C4-2B (cell line): Measurements from ENCODE around the gene ZNF90.
"Not testable (repeated sequence)": the region's sequence is repeated elsewhere in the genome, so short reads cannot be mapped to it uniquely, and the experiment has no call there.

Experiments used
- H3K27ac ChIP-seq: fragments of 450-650 bp; 2 replicates; pipeline ENCODE4 v1.5.1; 2017
- ZFX ChIP-seq: fragments of 450-650 bp; IDR thresholded peaks from 2 replicates; pipeline ENCODE4 v1.6.1; 2017
- TF ChIP-seq, protein P1 (sequence below): fragments of 450-650 bp; conservative IDR thresholded peaks from 2 replicates; pipeline ENCODE4 v1.5.1; 2017; ENCODE audit warnings: mild to moderate bottlenecking

ZNF90 gene

DNA sequence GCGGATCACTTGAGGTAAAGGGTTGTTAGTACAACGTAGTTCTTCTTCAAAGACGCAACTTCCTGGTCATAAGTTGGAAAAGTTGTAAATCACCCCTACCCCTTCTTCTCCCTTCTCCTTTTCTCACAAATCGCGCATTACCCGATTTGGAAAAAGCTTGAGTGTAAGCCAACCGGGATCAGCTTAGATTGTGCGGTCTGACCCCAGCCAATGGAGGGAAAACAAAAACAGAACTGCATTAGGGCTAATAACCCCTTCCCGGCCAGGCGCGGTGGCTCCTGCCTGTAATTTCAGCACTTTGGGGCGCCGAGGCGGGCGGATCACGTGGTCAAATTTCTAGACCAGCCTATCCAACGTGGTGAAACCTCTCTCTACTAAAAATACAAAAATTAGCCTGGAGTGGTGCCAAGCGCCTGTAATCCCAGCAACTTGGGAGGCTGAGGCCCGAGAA lies 806 bp downstream of the ZNF90 start:
- H3K27ac ChIP-seq: no peak overlapping the region
- TF ChIP-seq ZFX: no peak
- TF ChIP-seq, protein P1, sequence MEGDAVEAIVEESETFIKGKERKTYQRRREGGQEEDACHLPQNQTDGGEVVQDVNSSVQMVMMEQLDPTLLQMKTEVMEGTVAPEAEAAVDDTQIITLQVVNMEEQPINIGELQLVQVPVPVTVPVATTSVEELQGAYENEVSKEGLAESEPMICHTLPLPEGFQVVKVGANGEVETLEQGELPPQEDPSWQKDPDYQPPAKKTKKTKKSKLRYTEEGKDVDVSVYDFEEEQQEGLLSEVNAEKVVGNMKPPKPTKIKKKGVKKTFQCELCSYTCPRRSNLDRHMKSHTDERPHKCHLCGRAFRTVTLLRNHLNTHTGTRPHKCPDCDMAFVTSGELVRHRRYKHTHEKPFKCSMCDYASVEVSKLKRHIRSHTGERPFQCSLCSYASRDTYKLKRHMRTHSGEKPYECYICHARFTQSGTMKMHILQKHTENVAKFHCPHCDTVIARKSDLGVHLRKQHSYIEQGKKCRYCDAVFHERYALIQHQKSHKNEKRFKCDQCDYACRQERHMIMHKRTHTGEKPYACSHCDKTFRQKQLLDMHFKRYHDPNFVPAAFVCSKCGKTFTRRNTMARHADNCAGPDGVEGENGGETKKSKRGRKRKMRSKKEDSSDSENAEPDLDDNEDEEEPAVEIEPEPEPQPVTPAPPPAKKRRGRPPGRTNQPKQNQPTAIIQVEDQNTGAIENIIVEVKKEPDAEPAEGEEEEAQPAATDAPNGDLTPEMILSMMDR: no peak

DNA sequence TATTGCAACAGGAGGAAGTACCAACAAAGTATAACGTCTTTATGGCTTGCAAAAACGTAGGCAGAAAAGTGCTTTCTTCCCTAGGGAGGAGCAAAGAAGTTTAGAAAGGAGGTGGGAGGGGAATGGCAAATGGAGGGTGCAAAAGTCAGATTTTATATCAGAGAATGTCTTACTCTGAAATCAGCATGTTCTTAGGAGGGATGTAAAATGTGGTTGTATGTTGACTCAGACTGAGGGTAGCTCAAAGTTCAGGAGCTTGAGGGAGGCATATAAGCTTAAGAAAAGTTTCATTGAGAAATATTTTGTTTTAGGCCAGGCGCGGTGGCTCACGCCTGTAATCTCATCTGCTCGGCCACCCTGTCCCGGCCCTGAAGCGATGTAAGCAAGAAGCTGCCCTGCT lies 1.7 kb downstream of the ZNF90 start:
- TF ChIP-seq, protein P1: no peak
- TF ChIP-seq ZFX: no peak
- no peak overlapping the region for H3K27ac ChIP-seq

DNA sequence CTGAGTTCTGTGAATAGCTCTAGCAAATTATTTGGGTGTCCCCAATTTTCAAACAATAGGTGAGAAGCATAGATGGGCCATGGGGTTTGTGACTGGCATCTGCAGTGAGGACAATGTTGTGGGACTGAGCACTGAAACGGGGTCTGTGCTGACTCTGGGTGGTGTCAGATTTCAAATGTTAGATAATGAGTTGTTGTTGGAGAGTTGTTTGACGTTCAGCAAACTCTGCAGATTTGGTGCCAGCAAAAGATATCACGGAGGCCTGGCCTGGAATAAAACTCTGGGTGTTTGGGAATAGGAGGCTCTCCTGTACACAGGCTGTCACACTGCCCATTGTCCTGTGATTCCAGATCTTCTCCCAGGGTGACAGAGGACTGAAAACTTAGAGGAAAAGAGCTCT lies 2.9 kb downstream of the ZNF90 start:
- H3K27ac ChIP-seq: no peak overlapping the region
- TF ChIP-seq, protein P1: no peak
- TF ChIP-seq ZFX: no peak

DNA sequence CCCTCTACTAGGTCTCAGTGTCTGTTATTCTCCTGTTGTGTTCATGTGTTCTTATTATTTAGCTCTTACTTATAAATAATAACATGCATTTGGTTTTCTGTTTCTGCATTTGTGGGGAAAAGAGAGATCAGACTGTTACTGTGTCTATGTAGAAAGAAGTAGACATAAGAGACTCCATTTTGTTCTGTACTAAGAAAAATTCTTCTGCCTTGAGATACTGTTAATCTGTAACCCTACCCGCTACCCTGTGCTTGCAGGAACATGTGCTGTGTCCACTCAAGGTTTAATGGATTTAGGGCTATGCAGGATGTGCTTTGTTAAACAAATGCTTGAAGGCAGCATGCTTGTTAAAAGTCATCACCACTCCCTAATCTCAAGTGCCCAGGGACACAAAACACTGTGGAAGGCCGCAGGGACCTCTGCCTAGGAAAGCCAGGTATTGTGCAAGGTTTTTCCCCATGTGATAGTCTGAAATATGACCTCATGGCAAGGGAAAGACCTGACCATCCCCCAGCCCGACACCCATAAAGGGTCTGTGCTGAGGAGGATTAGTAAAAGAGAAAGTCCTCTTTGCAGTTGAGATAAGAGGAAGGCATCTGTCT lies 4.5 kb downstream of the ZNF90 start:
- not testable (repeated sequence) for H3K27ac ChIP-seq

DNA sequence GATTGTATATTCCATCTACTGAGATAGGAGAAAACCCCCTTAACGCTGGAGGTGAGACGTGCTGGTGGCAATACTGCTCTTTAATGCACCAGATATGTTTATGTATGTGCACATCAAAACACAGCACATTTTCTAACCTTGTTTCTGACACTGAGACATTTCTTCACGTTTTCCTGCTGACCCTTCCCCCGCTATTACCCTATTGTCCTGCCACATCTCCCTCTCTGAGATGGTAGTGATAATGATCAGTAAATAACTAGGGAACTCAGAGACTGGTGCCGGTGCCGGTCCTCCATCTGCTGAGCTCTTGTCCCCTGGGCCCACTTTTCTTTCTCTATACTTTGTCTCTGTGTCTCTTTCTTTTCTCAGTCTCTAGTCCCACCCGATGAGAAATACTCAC lies 5.1 kb downstream of the ZNF90 start:
- peak overlapping the region; percentile 21; the same call in 1 of the 2 replicates for H3K27ac ChIP-seq

DNA sequence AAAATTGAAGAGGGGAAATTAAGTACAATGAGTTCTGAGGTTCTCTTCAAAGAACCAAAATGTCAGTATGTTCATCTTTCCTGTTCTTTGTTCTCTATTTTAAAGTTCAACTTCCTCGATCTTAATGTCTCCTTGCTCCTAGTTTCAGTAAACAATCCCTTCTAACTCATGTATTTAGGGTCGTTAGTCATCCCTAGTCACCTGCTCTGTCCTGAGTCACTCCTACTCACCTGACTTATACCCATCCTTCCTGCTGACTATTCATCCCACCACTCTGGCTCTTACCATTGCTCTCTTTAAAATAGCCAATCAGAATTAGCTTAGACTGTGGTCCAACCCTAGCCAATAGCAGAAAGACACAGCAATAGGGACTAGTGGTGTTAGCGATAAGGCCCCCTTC lies 24.3 kb downstream of the ZNF90 start:
- H3K27ac ChIP-seq: no peak overlapping the region
- TF ChIP-seq ZFX: no peak
- TF ChIP-seq, protein P1: no peak

DNA sequence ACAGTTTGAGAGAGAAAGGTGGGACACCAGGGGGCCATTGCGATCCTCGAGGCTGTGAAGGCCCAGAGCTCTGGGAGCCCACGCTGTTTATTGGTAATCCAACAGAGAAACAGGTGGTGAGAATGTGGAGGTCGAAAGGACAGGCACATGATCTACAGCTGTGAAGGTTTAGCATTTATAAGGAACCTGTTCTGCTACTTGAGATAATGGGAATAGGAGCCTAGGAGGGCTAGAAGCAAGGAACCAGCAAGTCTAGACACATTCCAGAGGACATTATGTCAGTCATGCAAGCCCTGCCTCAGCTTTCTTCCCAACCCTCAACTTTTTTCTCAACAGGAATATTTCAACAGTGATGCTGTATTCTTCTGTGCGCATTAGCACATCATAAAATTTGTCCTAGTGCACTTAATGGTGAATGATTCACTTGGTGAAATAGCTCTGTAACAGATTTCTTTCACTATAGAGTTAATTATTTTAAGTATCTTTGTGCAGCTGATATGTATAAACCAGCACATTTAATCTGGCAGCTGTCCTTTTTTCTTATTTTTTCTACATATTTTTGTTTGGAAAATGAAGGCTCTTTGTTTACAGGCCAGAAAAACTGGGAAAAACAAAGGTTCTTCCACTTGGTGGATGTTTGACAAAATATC lies 25.4 kb downstream of the ZNF90 start:
- TF ChIP-seq ZFX: no peak
- TF ChIP-seq, protein P1: no peak
- no peak overlapping the region for H3K27ac ChIP-seq

DNA sequence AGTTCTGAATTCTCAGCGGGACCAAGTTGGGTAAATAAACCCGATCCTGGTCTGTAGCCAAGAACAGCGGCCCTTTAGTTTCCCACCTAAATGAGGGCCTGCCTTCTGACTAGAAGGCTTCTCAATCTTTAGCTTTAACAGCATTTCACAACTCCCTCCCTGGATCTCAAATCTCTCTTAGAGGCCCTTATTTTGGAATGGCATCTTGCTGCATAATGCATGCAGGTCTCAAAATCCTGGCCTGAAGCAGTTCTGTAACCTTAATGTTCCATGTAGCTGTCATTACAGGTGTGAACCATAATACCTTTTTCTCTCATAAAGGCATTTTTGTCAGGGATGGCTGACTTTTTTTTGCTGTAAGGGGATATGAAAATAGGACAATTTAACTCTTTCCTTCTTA lies 29.5 kb downstream of the ZNF90 start:
- no peak overlapping the region for H3K27ac ChIP-seq
- TF ChIP-seq, protein P1: no peak
- TF ChIP-seq ZFX: no peak

DNA sequence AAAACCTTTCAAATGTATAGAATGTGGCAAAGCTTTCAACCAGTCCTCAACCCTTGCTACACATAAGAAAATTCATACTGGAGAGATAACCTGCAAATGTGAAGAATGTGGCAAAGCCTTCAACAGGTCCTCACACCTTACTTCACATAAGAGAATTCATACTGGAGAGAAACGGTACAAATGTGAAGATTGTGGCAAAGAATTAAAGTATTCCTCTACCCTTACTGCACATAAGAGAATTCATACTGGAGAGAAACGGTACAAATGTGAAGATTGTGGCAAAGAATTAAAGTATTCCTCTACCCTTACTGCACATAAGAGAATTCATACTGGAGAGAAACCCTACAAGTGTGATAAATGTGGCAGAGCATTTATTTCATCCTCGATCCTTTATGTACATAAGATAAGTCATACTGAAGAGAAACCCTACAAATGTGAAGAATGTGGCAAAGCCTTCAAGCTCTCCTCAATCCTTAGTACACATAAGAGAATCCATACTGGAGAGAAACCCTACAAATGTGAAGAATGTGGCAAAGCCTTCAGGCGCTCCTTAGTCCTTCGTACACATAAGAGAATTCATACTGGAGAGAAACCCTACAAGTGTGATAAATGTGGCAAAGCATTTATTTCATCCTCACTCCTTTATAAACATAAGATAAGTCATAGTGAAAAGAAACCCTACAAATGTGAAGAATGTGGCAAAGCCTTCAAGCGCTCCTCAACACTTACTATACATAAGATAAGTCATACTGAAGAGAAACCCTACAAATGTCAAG lies 40.5 kb downstream of the ZNF90 start:
- not testable (repeated sequence) for H3K27ac ChIP-seq
